ENCODE measurements around the gene UBE2G1. TPM values are rescaled to one million over a fixed set of nuclear protein-coding genes. Genes with fewer than 3 reads are reported as not detected.

The UBE2G1 gene
- total and polyA plus RNA-seq, 9 of the 15 experiments (the other 6 are each of a cell fraction or from before 2014, with no cell fraction given): 10.1 to 65.9 (median 29.7) TPM

GRCh38 chr17:4412933-4413831, 46.7 kb upstream of the UBE2G1 start (continued):
- no peak for TF ChIP-seq E4F1 (CRISPR knock-in tag; IDR thresholded peaks at IDR 0.05; ENCODE audit: borderline replicate concordance)
- TF ChIP-seq ARID2 (IDR thresholded peaks at IDR 0.05): peak; percentile 64; the same call in 1 of the 2 replicates
- TF ChIP-seq ZNF324 (CRISPR knock-in tag; IDR thresholded peaks at IDR 0.05): no peak
- TF ChIP-seq ZNF184 (CRISPR knock-in tag; IDR thresholded peaks at IDR 0.05): no peak
- peak; percentile 86 to 96 (median 91) for TF ChIP-seq CTCF (IDR thresholded peaks at IDR 0.05 in 2 of 3, conservative IDR thresholded peaks at IDR 0.05 in 1 of 3; ENCODE audit: insufficient read depth in 2 of 3, low read depth in 1 of 3, low read length in 3 of 3)
- no peak for TF ChIP-seq JUN (IDR thresholded peaks at IDR 0.05; ENCODE audit: borderline replicate concordance, low read depth, low read length)
- no peak for TF ChIP-seq JUN (CRISPR knock-in tag; IDR thresholded peaks at IDR 0.05; ENCODE audit: borderline replicate concordance)
- TF ChIP-seq ADNP (tag; IDR thresholded peaks at IDR 0.05): 0 out of 2 replicates have a peak, but pooled peaks have one; percentile 49
- no peak for TF ChIP-seq MAFK (IDR thresholded peaks at IDR 0.05; ENCODE audit: low read length)
- peak; percentile 24; the same call in 1 of the 2 replicates for TF ChIP-seq XRCC5 (IDR thresholded peaks at IDR 0.05; ENCODE audit: low read depth, low read length)
- no peak for TF ChIP-seq EP400 (IDR thresholded peaks at IDR 0.05)
- no peak for TF ChIP-seq PCBP1 (IDR thresholded peaks at IDR 0.05; ENCODE audit: low read depth, low read length, poor library complexity, severe bottlenecking)
- no peak for TF ChIP-seq ELK1 (CRISPR knock-in tag; IDR thresholded peaks at IDR 0.05)
- peak; percentile 29 for TF ChIP-seq RBM25 (IDR thresholded peaks at IDR 0.05; ENCODE audit: low read depth, low read length, severe bottlenecking)
- TF ChIP-seq HMGXB4 (CRISPR knock-in tag; IDR thresholded peaks at IDR 0.05): no peak
- TF ChIP-seq POLR3A (IDR thresholded peaks at IDR 0.05; ENCODE audit: borderline replicate concordance, extremely low read depth, insufficient read depth, insufficient read length): no peak
- TF ChIP-seq OTX1 (CRISPR knock-in tag; IDR thresholded peaks at IDR 0.05): no peak
- no peak for TF ChIP-seq ZNF316 (IDR thresholded peaks at IDR 0.05)

All from K562 (cell line).